Measurements from ENCODE around the gene DDX6. TPM values are rescaled to one million over a fixed set of nuclear protein-coding genes. Genes with fewer than 3 reads are reported as not detected.
"Not testable (repeated sequence)": the region's sequence is repeated elsewhere in the genome, so short reads cannot be mapped to it uniquely, and the experiment has no call there.

DDX6 gene
- total RNA-seq, 5 donors from 2014 or later (not counting 1 experiment from before 2014, with no cell fraction given): 220 to 312 (median 244) TPM

- DNase-seq: no peak
- Histone ChIP-seq H3K27me3 (replicated peaks in 1 of 2; ENCODE audit: control insufficient read depth in 2 of 2, extremely low read depth in 1 of 2, insufficient read depth in 2 of 2, low read length in 1 of 2) (no peaks in the 10 kb centered on the region), H3K9me3 (no peaks in the 10 kb centered on the region), H3K27ac (ENCODE audit: low read length) (peak overlapping the region; percentile 30), H3K36me3 (ENCODE audit: control insufficient read depth in 2 of 2, extremely low read depth in 1 of 2, insufficient read depth in 1 of 2, low read length in 1 of 2) (peaks cover 7 to 49% of the 10 kb centered on the region in 2 donors), H3K4me3 (ENCODE audit: control insufficient read depth in 1 of 2, extremely low read depth in 1 of 2, low read length in 1 of 2) (no peak overlapping the region), H3K4me1 (ENCODE audit: control insufficient read depth in 1 of 2, extremely low read depth in 1 of 2, insufficient read depth in 2 of 2, low read length in 2 of 2) (peaks cover 40 to 59% of the 10 kb centered on the region in 2 experiments)
- H3K4me1 Mint-ChIP-seq: peaks cover 54 to 69% (median 63%) of the 10 kb centered on the region in 3 donors
- ChIA-PET POLR2A (interaction anchor here (0.6 to 1.3 kb wide), 8 partner anchors 11 to 780 kb away, joined by 3 to 8 read pairs (median 3); no protein-coding TSS in a partner anchor), CTCF (interaction anchor here (0.7 to 1.3 kb wide), 2 partner anchors 12 to 16 kb away, joined by 3 read pairs; no protein-coding TSS in a partner anchor)
- H3K9me3 Mint-ChIP-seq: no peaks in the 10 kb centered on the region
- no peak overlapping the region for H3K27ac Mint-ChIP-seq
- peak overlapping the region; percentile 64 to 97 (median 75) for H3K4me3 Mint-ChIP-seq
- no peak for ATAC-seq (replicated peaks in 1 of 4)
- no peaks in the 10 kb centered on the region for H3K27me3 Mint-ChIP-seq
- WGBS (ENCODE audit: insufficient coverage): no CpG with 5 or more reads among the region's 3 CpGs
- H3K36me3 Mint-ChIP-seq: peaks cover 21% of the 10 kb centered on the region
Observed at GRCh38 chr11:118785362-118785761, 5.6 kb downstream of the DDX6 start.

GRCh38 chr11:118783724-118784495, 7.1 kb downstream of the DDX6 start:
- H3K36me3 ChIP-seq (ENCODE audit: control insufficient read depth in 2 of 2, extremely low read depth in 1 of 2, insufficient read depth in 1 of 2, low read length in 1 of 2): peaks cover 11 to 63% of the 10 kb centered on the region in 2 donors
- Mint-ChIP-seq H3K4me1 (peaks cover 54 to 75% (median 66%) of the 10 kb centered on the region in 3 donors), H3K27ac (no peak overlapping the region)

GRCh38 chr11:118783324-118783723, 7.6 kb downstream of the DDX6 start:
- not testable (repeated sequence) for H3K4me3 ChIP-seq (ENCODE audit: control insufficient read depth in 1 of 2, extremely low read depth in 1 of 2, low read length in 1 of 2); ATAC-seq (replicated peaks in 1 of 4); DNase-seq; H3K27ac ChIP-seq (ENCODE audit: low read length); H3K27me3 ChIP-seq (replicated peaks in 1 of 2; ENCODE audit: control insufficient read depth in 2 of 2, extremely low read depth in 1 of 2, insufficient read depth in 2 of 2, low read length in 1 of 2); H3K9me3 Mint-ChIP-seq; H3K27me3 Mint-ChIP-seq; H3K9me3 ChIP-seq; H3K27ac Mint-ChIP-seq
- Histone ChIP-seq H3K36me3 (ENCODE audit: control insufficient read depth in 2 of 2, extremely low read depth in 1 of 2, insufficient read depth in 1 of 2, low read length in 1 of 2) (peaks cover 17 to 69% of the 10 kb centered on the region in 2 donors), H3K4me1 (ENCODE audit: control insufficient read depth in 1 of 2, extremely low read depth in 1 of 2, insufficient read depth in 2 of 2, low read length in 2 of 2) (peaks cover 40 to 53% of the 10 kb centered on the region in 2 experiments)
- CTCF ChIA-PET: interaction anchor here (0.6 to 0.7 kb wide), 2 partner anchors 43 to 77 kb away, joined by 3 read pairs; no protein-coding TSS in a partner anchor
- peak overlapping the region; percentile 8 to 72 (median 28) for H3K4me3 Mint-ChIP-seq
- peaks cover 32% of the 10 kb centered on the region for H3K36me3 Mint-ChIP-seq
- H3K4me1 Mint-ChIP-seq: peaks cover 53 to 77% (median 71%) of the 10 kb centered on the region in 3 donors
- POLR2A ChIA-PET: interaction anchor here in 1 of 2 donors (0.6 kb wide), 1 partner anchor 224 kb away, joined by 6 read pairs; no protein-coding TSS in a partner anchor
- WGBS (ENCODE audit: insufficient coverage): 100% methylated on average over 1 of the region's 5 CpGs

More at GRCh38 chr11:118783724-118784495, 7.1 kb downstream of the DDX6 start:
- POLR2A ChIA-PET: interaction anchor here in 1 of 2 donors (0.6 kb wide), 2 partner anchors 95 to 224 kb away, joined by 6 to 13 read pairs; no protein-coding TSS in a partner anchor
- no CpG with 5 or more reads among the region's 8 CpGs for WGBS (ENCODE audit: insufficient coverage)
- CTCF ChIA-PET: interaction anchor here (0.6 to 0.7 kb wide), 3 partner anchors 42 to 77 kb away, joined by 3 read pairs; no protein-coding TSS in a partner anchor
- ATAC-seq (replicated peaks in 1 of 4) (no peak), DNase-seq (no peak)
- Histone ChIP-seq H3K27me3 (replicated peaks in 1 of 2; ENCODE audit: control insufficient read depth in 2 of 2, extremely low read depth in 1 of 2, insufficient read depth in 2 of 2, low read length in 1 of 2) (no peaks in the 10 kb centered on the region), H3K9me3 (no peaks in the 10 kb centered on the region), H3K27ac (ENCODE audit: low read length) (no peak overlapping the region), H3K4me3 (ENCODE audit: control insufficient read depth in 1 of 2, extremely low read depth in 1 of 2, low read length in 1 of 2) (no peak overlapping the region), H3K4me1 (ENCODE audit: control insufficient read depth in 1 of 2, extremely low read depth in 1 of 2, insufficient read depth in 2 of 2, low read length in 2 of 2) (peaks cover 38 to 58% of the 10 kb centered on the region in 2 experiments)
- Mint-ChIP-seq H3K4me3 (peak overlapping the region; percentile 28 to 72 (median 57)), H3K27me3 (no peaks in the 10 kb centered on the region), H3K9me3 (no peaks in the 10 kb centered on the region), H3K36me3 (peaks cover 28% of the 10 kb centered on the region)

- Histone ChIP-seq H3K4me1 (ENCODE audit: control insufficient read depth in 1 of 2, extremely low read depth in 1 of 2, insufficient read depth in 2 of 2, low read length in 2 of 2) (peaks cover 25 to 49% of the 10 kb centered on the region in 2 experiments), H3K27ac (ENCODE audit: low read length) (no peak overlapping the region), H3K36me3 (ENCODE audit: control insufficient read depth in 2 of 2, extremely low read depth in 1 of 2, insufficient read depth in 1 of 2, low read length in 1 of 2) (peaks cover 17 to 91% of the 10 kb centered on the region in 2 donors), H3K9me3 (no peaks in the 10 kb centered on the region), H3K27me3 (replicated peaks in 1 of 2; ENCODE audit: control insufficient read depth in 2 of 2, extremely low read depth in 1 of 2, insufficient read depth in 2 of 2, low read length in 1 of 2) (no peaks in the 10 kb centered on the region), H3K4me3 (ENCODE audit: control insufficient read depth in 1 of 2, extremely low read depth in 1 of 2, low read length in 1 of 2) (no peak overlapping the region)
- Mint-ChIP-seq H3K4me3 (no peak overlapping the region), H3K9me3 (no peaks in the 10 kb centered on the region), H3K27ac (no peak overlapping the region), H3K4me1 (peaks cover 63 to 86% (median 79%) of the 10 kb centered on the region in 3 donors), H3K36me3 (peaks cover 56% of the 10 kb centered on the region), H3K27me3 (no peaks in the 10 kb centered on the region)
- CTCF ChIA-PET: interaction anchor here in 1 of 2 donors (0.7 kb wide), 2 partner anchors 13 to 123 kb away, joined by 4 to 7 read pairs; no protein-coding TSS in a partner anchor
- WGBS (ENCODE audit: insufficient coverage): 100% methylated on average over 1 of the region's 5 CpGs
- DNase-seq (no peak), ATAC-seq (replicated peaks in 1 of 4) (no peak)
- POLR2A ChIA-PET: no interaction called here
Observed at GRCh38 chr11:118778898-118779297, 12.1 kb downstream of the DDX6 start.

GRCh38 chr11:118774032-118774431, 16.9 kb downstream of the DDX6 start:
- peaks cover 13 to 87% of the 10 kb centered on the region in 2 donors for H3K36me3 ChIP-seq (ENCODE audit: control insufficient read depth in 2 of 2, extremely low read depth in 1 of 2, insufficient read depth in 1 of 2, low read length in 1 of 2)
- POLR2A ChIA-PET: interaction anchor here (0.5 to 0.6 kb wide), 5 partner anchors 11 to 257 kb away, joined by 3 to 13 read pairs (median 6); partner anchors contain the start of gene SLC37A4 (in 1 of the 2)

More at GRCh38 chr11:118774032-118774431, 16.9 kb downstream of the DDX6 start:
- H3K27ac ChIP-seq (ENCODE audit: low read length): no peak overlapping the region
- H3K4me1 ChIP-seq (ENCODE audit: control insufficient read depth in 1 of 2, extremely low read depth in 1 of 2, insufficient read depth in 2 of 2, low read length in 2 of 2): peaks cover 42 to 51% of the 10 kb centered on the region in 2 experiments
- H3K27me3 ChIP-seq (replicated peaks in 1 of 2; ENCODE audit: control insufficient read depth in 2 of 2, extremely low read depth in 1 of 2, insufficient read depth in 2 of 2, low read length in 1 of 2): no peaks in the 10 kb centered on the region
- ATAC-seq (replicated peaks in 1 of 4) (no peak), DNase-seq (no peak)
- H3K36me3 Mint-ChIP-seq: peaks cover 62% of the 10 kb centered on the region
- no peaks in the 10 kb centered on the region for H3K9me3 ChIP-seq
- H3K9me3 Mint-ChIP-seq: no peaks in the 10 kb centered on the region
- peaks cover 90 to 97% (median 94%) of the 10 kb centered on the region in 3 donors for H3K4me1 Mint-ChIP-seq
- CTCF ChIA-PET: interaction anchor here (0.6 to 0.7 kb wide), 3 partner anchors 95 to 380 kb away, joined by 4 to 5 read pairs (median 5); no protein-coding TSS in a partner anchor
- H3K27ac Mint-ChIP-seq: peak overlapping the region in 1 of 2 donors; percentile 59
- no CpG with 5 or more reads among the region's 4 CpGs for WGBS (ENCODE audit: insufficient coverage)
- H3K27me3 Mint-ChIP-seq: no peaks in the 10 kb centered on the region
- peak overlapping the region; percentile 37 to 52 (median 47) for H3K4me3 Mint-ChIP-seq
- no peak overlapping the region for H3K4me3 ChIP-seq (ENCODE audit: control insufficient read depth in 1 of 2, extremely low read depth in 1 of 2, low read length in 1 of 2)
